GM21390 (cell line): Measurements from ENCODE around the gene KRTAP10-2.
"Not testable (repeated sequence)": the region's sequence is repeated elsewhere in the genome, so short reads cannot be mapped to it uniquely, and the experiment has no call there.

Experiments used
- ATAC-seq: cut with Tn5 transposase; IDR thresholded peaks from one replicate; pipeline ENCODE4 v1.9.1; 2021; ENCODE audit not compliant: unreplicated experiment

Gene KRTAP10-2

DNA sequence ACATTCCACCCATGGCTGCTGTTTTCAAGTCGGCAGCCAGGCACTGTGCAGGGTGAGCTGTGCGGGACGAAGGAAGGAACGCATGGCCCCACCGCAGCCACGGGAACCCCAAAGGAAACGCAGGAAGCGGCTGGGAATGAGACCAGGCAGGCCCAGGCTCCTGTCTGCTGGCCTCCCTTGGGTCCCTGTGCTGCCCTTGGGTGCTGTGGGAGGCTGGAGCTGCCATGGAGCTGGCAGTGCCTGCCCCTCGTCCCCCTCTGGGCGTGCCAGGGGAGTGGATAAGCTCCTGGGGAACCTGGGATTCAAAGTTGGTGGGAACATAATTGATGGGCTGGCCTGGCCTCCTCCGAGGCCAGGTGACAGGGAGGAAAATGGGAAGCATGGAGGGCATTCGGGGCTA, 17.0 kb upstream of the KRTAP10-2 start:
- no peak for ATAC-seq

- ATAC-seq = no peak
Observed at GRCh38 chr21:44567481-44568171, 16.3 kb upstream of the KRTAP10-2 start.

- ATAC-seq = no peak
Observed at GRCh38 chr21:44566403-44566802, 15.1 kb upstream of the KRTAP10-2 start.

DNA sequence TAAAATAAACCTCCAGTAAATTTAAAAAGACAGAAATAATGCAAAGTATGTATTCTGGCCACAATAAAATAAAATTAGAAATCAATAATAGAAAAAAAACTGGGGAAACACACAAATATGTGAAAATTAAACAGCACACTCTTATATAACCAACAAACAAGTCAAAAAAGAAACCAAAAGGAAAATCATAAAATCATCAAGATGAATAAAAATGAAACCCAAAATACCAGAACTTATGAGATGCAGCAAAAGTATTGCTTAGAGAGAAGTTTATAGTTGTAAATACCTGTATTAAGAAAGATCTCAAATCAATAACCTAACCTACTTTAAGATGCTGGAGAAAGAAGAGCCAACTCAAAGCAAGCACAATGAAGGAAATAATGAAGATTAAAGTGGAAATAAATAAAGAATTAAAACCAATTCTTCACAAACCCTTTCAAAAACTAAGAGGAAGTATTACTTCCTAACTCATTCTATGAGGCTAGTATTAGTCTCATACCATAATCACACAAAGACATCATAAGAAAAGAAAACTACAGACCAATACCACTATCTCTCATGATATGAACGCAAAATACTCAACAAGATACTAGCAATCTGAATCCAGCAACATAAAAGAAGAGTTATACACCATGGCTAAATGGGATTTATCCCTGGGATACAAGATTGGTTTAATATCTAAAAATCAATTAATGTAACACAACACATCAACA, 13.7 kb upstream of the KRTAP10-2 start:
- ATAC-seq = no peak

DNA sequence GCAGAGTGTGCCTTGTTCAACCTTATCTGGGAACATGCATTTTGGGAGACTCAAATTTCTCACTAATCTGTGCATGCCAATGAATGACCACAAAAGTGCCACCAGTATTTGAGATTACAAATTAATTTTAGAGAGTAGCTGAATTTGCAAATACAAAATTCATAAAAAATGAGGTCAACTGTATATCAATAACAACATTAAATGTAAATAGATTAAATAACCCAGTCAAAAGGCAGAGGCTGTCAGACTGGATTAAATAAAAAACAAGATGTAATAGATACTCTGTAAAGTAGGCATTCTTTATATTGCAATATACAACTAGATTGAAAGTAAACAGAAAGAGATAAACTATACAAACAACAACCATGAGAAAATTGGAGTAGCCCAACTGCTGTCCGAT, 12.8 kb upstream of the KRTAP10-2 start:
- ATAC-seq = no peak

GRCh38 chr21:44558695-44559094, 7.4 kb upstream of the KRTAP10-2 start, which contains the start of gene KRTAP10-3:
Gene KRTAP10-3, minus strand, starts transcription at chr21:44558795. Its CDS starts 80 bp downstream, at chr21:44558715.
- no peak for ATAC-seq

DNA sequence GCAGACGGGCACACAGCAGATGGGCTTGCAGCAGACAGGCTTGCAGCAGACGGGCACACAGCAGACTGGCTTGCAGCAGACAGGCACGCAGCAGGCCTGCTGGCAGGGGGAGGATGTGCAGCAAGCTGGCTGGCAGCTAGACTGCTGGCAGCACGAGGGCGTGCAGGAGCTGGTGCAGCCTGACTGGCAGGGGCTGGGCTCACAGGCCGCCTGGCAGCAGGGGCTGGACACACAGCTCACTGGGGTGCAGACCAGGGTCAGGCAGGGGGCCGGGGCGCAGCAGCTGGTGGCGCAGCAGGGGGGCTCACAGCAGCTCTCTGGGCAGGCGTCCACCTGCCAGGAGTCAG, 7.0 kb upstream of the KRTAP10-2 start:
- ATAC-seq = not testable (repeated sequence)

DNA sequence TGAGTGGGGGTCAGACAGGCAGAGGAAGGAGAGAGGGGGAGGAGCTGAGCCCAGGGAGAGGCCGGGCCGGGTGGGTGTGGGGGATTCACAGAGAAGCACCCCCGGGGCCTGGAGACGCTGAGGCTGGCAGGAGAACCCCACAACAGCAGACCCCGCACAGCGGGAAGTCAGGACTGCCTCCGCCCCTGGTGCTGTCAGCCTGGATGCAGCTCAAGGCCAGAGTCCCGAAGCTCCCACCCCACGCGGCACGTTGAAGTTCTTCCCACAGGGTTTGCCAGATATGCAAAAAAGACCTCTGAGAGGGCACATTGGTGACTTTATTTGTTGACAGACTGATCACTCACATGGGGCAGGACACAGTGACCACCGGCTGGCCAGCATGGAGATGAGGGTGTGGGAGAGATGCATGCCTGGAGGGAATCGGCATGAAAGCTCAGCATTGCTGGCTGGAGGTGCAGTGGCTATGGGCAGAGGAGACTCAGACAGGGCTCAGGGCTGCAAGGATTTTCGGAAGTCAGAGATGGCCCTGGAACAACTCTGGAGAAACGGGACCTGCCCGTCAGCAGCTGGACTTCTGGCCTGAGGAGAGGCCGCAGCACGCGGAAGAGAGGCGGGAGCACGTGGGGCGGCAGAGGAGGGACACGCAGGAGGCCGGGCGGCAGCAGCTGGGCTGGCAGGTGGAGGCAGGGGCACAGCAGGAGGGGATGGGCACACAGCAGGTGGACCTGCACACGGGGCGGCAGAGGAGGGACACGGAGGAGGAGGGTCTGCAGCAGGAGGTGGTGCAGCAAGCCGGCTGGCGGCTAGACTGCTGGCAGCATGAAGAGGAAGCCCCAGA, 6.4 kb upstream of the KRTAP10-2 start:
- no peak for ATAC-seq

DNA sequence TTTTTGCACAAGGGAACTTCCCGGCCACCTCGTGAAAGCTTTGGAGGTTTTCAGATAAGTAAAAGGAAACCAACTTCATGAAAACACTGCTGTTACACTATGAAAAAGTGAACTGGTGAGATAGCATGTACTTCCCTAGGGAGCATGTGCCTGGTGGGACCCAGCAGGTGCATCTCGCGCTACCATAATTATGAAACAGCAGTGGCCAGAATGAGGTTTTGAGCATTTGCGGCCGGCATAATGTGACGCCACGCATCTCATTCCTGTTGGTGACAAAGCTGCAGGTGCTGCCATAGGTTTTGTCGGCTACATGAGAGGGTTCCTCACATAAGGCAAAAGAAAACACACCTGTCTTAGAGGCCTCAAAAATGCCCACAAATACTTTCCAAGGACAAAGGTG, 5.6 kb upstream of the KRTAP10-2 start:
- ATAC-seq = no peak

GRCh38 chr21:44555200-44555875, 4.0 kb upstream of the KRTAP10-2 start:
- no peak for ATAC-seq

DNA sequence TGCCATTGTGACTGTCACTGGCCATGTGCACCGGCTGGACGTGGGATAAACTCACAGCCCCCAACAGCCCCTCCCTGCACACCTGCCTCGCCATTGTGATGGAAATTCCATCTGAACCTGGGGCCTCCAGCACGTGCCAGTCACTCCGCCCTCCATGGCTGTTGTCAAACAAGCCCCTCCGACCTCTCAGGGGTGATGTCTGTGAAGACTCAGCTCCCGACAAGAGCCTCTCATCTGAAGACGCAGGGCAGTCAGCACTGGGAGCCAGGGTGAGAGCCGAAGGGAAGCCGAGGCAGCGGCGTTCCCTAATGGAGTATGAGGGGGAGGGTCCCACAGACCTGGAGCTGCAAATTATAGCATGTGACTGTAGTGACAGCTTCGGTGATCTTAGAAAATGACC, 1.4 kb upstream of the KRTAP10-2 start:
- no peak for ATAC-seq

- no peak for ATAC-seq
Observed at GRCh38 chr21:44552136-44552535, 831 bp upstream of the KRTAP10-2 start.

DNA sequence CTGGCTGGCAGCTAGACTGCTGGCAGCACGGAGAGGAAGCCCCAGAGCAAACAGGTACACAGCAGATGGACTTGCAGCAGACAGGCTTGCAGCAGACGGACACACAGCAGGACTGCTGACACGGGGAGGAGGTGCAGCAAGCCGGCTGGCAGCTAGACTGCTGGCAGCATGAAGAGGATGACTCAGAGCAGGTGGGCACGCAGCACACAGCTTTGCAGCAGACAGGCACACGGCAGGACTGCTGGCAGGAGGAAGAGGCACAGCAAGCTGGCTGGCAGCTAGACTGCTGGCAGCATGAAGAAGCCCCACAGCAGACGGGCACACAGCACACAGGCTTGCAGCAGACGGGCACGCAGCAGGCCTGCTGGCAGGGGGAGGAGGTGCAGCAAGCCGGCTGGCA, 498 bp downstream of the KRTAP10-2 start:
- no peak for ATAC-seq

DNA sequence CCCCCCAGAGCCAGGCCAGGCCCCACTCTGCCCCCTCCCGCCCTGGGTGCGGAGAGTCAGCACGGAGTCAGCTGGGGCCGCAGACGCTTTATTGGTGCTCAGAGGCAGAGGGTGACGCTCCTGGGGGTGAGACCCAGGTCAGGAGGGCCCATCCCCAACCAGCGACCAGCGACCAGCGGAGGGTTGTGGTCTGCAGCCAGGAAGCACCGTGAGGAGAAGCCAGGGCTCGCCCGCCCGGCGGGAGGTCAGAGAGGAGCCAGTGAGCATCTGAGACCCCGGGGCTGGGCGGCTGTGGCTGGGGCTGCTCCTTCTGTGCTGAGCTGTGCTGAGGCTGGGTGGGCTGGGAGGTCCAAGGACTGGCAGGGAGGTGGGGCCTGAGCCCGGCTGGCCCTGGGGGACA, 1.0 kb downstream of the KRTAP10-2 start:
- ATAC-seq = not testable (repeated sequence)

GRCh38 chr21:44549525-44550211, 1.6 kb downstream of the KRTAP10-2 start:
- ATAC-seq = no peak

- ATAC-seq = no peak
Observed at GRCh38 chr21:44548922-44549321, 2.4 kb downstream of the KRTAP10-2 start.

GRCh38 chr21:44548381-44548780, 2.9 kb downstream of the KRTAP10-2 start:
- ATAC-seq = no peak

- ATAC-seq = no peak
Observed at GRCh38 chr21:44547656-44548331, 3.5 kb downstream of the KRTAP10-2 start.

- ATAC-seq = no peak
Observed at GRCh38 chr21:44544566-44544965, 6.7 kb downstream of the KRTAP10-2 start.

DNA sequence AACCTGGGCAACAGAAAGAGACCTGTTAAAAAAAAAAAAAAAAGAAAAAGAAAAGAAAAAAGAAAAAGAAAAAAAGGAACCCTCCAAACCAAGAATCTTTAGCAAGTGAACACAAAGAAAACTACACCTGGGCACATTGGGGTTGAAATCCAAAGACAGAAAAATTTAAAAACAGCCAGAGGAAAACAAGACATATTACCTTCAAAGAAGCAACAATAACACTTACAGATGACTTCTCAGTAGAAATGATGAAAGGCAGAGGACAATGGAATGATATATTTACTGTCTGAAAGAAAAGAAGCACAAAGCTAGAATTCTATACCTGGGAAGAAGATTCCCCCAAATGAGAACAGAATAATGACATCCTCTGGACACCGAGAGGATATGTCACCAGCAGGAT, 8.6 kb downstream of the KRTAP10-2 start:
- ATAC-seq = no peak
